IgD-negative memory B cell (primary cell): ENCODE data around the gene RIF1. TPM values are rescaled to one million over a fixed set of nuclear protein-coding genes. Genes with fewer than 3 reads are reported as not detected.

Source experiments
- H3K27ac Mint-ChIP-seq, 3 donors: one replicate each; pipeline ENCODE4 v1.8.0; 2020 to 2022; ENCODE audit warnings: mild to moderate bottlenecking in 3 of 3, mixed read lengths in 3 of 3, moderate library complexity in 1 of 3
- H3K27me3 Mint-ChIP-seq: one replicate; pipeline ENCODE4 v1.8.0; 2021; ENCODE audit warnings: mixed read lengths
- H3K36me3 Mint-ChIP-seq: one replicate; pipeline ENCODE4 v1.8.0; 2020; ENCODE audit warnings: mild to moderate bottlenecking, mixed read lengths
- H3K4me1 Mint-ChIP-seq, 3 donors: one replicate each; pipeline ENCODE4 v1.8.0; 2020 to 2022; ENCODE audit warnings: mixed read lengths in 3 of 3, mild to moderate bottlenecking in 1 of 3
- H3K4me3 Mint-ChIP-seq, 4 donors: one replicate each; pipeline ENCODE4 v1.8.0; 2020 to 2022; ENCODE audit warnings: mild to moderate bottlenecking in 4 of 4, mixed read lengths in 4 of 4, moderate library complexity in 3 of 4
- H3K9me3 Mint-ChIP-seq, 3 donors: one replicate each; pipeline ENCODE4 v1.8.0; 2020 to 2021; ENCODE audit warnings: mixed read lengths in 3 of 3, mild to moderate bottlenecking in 1 of 3
- polyA plus RNA-seq: library from polyadenylated mRNA; unstranded; fragments of 300-500 nt; fragmentation: Illumina TruSeq; gene quantifications from one replicate; pipeline ENCODE4 v1.2.3, GENCODE V29; 2021

RIF1 gene, protein sequence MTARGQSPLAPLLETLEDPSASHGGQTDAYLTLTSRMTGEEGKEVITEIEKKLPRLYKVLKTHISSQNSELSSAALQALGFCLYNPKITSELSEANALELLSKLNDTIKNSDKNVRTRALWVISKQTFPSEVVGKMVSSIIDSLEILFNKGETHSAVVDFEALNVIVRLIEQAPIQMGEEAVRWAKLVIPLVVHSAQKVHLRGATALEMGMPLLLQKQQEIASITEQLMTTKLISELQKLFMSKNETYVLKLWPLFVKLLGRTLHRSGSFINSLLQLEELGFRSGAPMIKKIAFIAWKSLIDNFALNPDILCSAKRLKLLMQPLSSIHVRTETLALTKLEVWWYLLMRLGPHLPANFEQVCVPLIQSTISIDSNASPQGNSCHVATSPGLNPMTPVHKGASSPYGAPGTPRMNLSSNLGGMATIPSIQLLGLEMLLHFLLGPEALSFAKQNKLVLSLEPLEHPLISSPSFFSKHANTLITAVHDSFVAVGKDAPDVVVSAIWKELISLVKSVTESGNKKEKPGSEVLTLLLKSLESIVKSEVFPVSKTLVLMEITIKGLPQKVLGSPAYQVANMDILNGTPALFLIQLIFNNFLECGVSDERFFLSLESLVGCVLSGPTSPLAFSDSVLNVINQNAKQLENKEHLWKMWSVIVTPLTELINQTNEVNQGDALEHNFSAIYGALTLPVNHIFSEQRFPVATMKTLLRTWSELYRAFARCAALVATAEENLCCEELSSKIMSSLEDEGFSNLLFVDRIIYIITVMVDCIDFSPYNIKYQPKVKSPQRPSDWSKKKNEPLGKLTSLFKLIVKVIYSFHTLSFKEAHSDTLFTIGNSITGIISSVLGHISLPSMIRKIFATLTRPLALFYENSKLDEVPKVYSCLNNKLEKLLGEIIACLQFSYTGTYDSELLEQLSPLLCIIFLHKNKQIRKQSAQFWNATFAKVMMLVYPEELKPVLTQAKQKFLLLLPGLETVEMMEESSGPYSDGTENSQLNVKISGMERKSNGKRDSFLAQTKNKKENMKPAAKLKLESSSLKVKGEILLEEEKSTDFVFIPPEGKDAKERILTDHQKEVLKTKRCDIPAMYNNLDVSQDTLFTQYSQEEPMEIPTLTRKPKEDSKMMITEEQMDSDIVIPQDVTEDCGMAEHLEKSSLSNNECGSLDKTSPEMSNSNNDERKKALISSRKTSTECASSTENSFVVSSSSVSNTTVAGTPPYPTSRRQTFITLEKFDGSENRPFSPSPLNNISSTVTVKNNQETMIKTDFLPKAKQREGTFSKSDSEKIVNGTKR (N-terminal part only)
- polyA plus RNA-seq, result 30.1 TPM

DNA sequence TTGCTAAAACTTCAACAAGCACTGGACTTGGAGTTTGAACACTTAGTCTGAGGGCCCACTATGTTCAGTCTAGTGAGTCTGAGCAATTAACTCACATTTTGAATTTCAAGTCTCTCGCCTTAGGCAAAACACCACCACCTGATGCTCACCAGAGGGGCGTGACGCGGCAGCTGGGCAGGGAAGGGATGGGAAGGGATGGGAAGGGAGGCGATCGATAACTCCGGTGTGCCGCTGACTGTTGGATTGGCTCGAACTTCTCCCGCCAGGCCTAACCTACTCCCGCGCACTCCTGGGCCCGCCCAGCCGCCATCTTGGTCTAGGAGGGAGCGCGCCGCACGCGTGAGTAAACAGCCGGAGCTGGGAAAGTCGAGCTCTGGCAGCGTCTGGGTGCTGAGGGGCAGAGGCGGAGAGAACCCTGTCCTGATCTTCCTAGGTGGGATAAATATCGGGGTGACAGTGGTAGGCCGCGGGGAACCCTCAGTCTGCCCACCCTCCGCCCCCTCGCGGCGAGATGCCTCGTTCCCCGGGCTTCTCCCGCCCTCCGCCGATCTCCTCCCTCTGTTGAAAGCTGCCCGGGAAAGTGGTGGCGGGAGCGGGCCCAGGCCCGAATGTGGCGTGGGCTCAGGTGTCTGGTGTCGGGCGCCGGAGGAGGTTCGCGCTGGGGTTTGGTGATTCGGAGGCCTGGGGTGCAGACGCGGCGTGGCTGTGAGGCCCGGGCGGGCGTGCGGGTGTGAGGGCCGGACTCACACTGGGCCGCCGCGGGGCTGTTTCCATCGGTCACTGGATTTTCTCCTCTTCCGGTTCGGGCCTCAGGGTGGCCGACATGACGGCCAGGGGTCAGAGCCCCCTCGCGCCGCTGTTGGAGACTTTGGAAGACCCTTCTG, at the start of gene RIF1:
Gene RIF1, plus strand, starts transcription at position 302 of the 884 bp plus-strand sequence. Its CDS starts 522 bp downstream, at position 824.
- Mint-ChIP-seq H3K9me3 (peaks cover 0 to 2% (median 0%) of the 10 kb centered on the region in 3 donors), H3K4me3 (peak within 1 kb of the TSS; percentile 98 to 100 (median 98)), H3K27ac (peak within 1 kb of the TSS; percentile 77 to 96 (median 94)), H3K4me1 (peaks cover 7 to 15% (median 14%) of the 10 kb centered on the region in 3 donors), H3K36me3 (no peaks in the 10 kb centered on the region), H3K27me3 (no peaks in the 10 kb centered on the region)

GRCh38 chr2:151361674-151362370, 47.9 kb upstream of the RIF1 start:
- Mint-ChIP-seq H3K9me3 (no peaks in the 10 kb centered on the region), H3K36me3 (no peaks in the 10 kb centered on the region), H3K4me3 (no peak overlapping the region), H3K4me1 (peaks cover 0 to 2% (median 1%) of the 10 kb centered on the region in 3 donors), H3K27ac (no peak overlapping the region), H3K27me3 (peaks cover 4% of the 10 kb centered on the region)

- Mint-ChIP-seq H3K4me3 (peak overlapping the region in 3 of 4 donors; percentile 28 to 73 (median 70)), H3K9me3 (no peaks in the 10 kb centered on the region), H3K4me1 (peaks cover 0 to 2% (median 1%) of the 10 kb centered on the region in 3 donors), H3K27me3 (peaks cover 4% of the 10 kb centered on the region), H3K36me3 (no peaks in the 10 kb centered on the region), H3K27ac (peak overlapping the region in 2 of 3 donors; percentile 23 to 59)
Measured at GRCh38 chr2:151363709-151364108, 46.0 kb upstream of the RIF1 start.

DNA sequence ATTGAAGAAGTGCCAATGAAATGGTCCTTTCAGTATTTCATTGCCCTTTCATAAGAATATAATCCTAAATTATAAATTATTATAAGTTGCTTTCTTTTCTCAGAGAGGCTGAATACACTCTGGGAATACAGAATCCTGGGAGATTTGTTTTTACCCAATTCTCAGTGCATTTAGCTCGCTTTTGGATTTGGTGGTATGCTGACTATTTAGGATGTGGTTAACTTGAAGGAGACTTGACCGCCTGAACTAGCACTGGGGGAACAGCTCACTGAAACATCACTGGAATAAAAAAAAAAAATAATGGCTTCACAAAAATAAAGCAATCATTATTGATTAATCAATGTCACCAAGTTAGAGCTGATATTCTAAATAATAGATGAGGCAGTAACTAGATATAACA, 42.1 kb upstream of the RIF1 start:
- peaks cover 2% of the 10 kb centered on the region for H3K27me3 Mint-ChIP-seq
- peaks cover 0 to 2% (median 1%) of the 10 kb centered on the region in 3 donors for H3K4me1 Mint-ChIP-seq
- no peak overlapping the region for H3K4me3 Mint-ChIP-seq
- no peak overlapping the region for H3K27ac Mint-ChIP-seq
- no peaks in the 10 kb centered on the region for H3K36me3 Mint-ChIP-seq
- peaks cover 0 to 1% (median 0%) of the 10 kb centered on the region in 3 donors for H3K9me3 Mint-ChIP-seq

DNA sequence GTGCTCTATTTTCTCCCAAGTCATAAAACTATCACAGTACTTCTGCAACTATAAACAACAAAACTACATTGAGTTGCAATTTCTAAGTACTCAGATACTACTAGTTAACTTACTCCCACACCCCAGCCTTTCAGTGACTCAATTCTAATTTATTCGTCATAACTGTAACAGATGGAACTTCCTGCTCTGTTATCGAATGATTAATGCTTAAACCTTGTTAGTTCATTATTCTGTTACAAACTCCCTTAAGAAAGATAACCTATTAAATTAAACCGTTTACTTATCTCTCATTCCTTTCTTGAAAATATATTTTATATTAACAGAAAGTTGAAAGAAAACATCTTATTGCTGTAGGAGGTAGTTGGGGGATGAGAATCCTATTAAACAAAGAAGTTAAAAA, 35.3 kb upstream of the RIF1 start:
- Mint-ChIP-seq H3K27me3 (peaks cover 1% of the 10 kb centered on the region), H3K36me3 (no peaks in the 10 kb centered on the region), H3K4me1 (peaks cover 0 to 3% (median 0%) of the 10 kb centered on the region in 3 donors), H3K9me3 (peaks cover 0 to 1% (median 0%) of the 10 kb centered on the region in 3 donors), H3K4me3 (no peak overlapping the region), H3K27ac (no peak overlapping the region)

DNA sequence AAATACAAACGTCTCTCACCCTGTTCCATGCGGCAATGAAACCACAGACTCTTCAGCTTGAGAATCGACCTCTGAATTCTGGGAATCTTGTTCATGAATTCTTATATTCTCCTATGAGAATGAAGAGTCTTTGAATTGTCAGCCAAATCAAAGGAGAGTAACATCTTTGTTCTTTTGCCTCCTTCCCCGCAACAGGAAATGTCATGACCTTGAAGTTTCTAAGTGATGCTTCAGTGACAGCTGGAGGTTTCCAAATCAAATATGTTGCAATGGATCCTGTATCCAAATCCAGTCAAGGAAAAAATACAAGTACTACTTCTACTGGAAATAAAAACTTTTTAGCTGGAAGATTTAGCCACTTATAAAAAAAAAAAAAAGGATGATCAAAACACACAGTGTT, 30.5 kb upstream of the RIF1 start:
- no peak overlapping the region for H3K4me3 Mint-ChIP-seq
- no peaks in the 10 kb centered on the region for H3K36me3 Mint-ChIP-seq
- no peak overlapping the region for H3K27ac Mint-ChIP-seq
- H3K9me3 Mint-ChIP-seq, result no peaks in the 10 kb centered on the region
- H3K27me3 Mint-ChIP-seq, result peaks cover 1% of the 10 kb centered on the region
- H3K4me1 Mint-ChIP-seq, result peaks cover 0 to 2% (median 1%) of the 10 kb centered on the region in 3 donors

DNA sequence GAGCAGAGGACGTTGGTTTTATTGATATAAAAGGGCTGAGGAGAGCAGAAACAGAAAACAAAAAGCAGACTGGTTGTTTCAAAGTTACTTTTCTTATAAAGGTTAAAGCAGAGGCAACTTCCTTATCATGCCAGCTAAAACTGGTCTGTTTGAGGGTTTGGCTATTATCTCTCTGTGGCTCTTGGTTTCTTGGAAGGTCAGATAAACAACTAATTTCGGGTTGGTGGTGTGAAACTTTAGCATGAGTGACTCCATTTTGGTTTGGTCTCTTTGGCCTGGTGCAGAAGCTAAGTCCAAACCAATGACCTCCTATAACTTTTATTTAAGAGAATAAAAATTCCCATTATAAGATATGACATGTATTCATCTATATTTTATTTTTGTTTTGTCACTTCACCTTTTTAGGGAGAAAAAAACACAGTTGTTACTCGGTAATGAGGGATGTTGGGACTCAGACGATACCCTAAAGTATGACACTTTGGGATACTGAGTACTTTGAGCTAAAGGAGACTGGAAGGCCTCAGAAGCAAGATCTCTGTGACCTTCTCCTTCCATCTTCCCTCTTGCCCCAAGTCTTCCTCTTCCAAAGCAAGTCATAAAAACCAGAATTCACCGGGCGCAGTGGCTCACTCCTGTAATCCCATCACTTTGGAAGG, 29.0 kb upstream of the RIF1 start:
- H3K4me3 Mint-ChIP-seq, result no peak overlapping the region
- no peaks in the 10 kb centered on the region for H3K27me3 Mint-ChIP-seq
- H3K4me1 Mint-ChIP-seq, result peaks cover 0 to 2% (median 0%) of the 10 kb centered on the region in 3 donors
- no peaks in the 10 kb centered on the region for H3K9me3 Mint-ChIP-seq
- H3K36me3 Mint-ChIP-seq, result no peaks in the 10 kb centered on the region
- H3K27ac Mint-ChIP-seq, result no peak overlapping the region

DNA sequence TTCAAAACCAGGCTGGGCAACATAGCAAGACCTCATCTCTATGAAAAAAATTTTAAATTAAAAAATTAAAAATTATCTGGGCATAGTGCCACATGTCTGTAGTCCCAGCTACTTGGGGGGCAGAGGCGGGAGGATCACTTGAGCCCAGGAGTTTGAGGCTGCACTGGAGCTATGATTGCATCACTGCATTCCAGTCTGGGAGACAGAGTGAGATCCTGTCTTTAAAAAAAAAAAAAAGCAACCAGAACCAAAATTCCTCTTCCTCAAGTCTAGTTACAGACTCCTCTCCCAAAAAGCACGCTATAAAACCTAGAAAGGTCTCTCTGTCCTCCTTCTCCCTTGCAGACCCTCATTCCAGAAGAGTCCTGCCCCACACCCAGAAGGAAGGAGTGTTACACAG, 28.4 kb upstream of the RIF1 start:
- H3K4me3 Mint-ChIP-seq, result no peak overlapping the region
- H3K4me1 Mint-ChIP-seq, result peaks cover 0 to 2% (median 0%) of the 10 kb centered on the region in 3 donors
- no peaks in the 10 kb centered on the region for H3K27me3 Mint-ChIP-seq
- no peaks in the 10 kb centered on the region for H3K9me3 Mint-ChIP-seq
- no peak overlapping the region for H3K27ac Mint-ChIP-seq
- H3K36me3 Mint-ChIP-seq, result no peaks in the 10 kb centered on the region

DNA sequence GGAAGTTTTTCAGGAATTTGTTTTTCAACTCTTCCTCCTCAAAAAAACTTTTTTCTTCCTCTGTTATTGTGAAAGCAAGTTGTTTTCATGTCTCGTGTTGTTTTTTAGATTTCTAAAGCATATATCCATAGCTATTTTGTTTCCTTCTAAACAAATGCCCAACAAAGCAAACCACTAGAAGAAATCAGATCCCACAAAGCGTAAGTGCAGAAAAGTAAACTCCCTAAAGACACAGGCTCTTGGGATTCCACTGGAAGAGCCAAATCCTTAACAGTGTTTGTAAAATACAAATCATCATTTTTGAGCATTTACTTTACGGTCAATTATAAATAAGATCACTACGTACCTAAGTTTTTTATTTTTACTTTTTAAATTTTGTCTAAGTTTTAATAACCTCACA, 21.7 kb upstream of the RIF1 start:
- H3K27ac Mint-ChIP-seq, result no peak overlapping the region
- H3K4me1 Mint-ChIP-seq, result no peaks in the 10 kb centered on the region
- no peak overlapping the region for H3K4me3 Mint-ChIP-seq
- H3K9me3 Mint-ChIP-seq, result peaks cover 0 to 4% (median 3%) of the 10 kb centered on the region in 3 donors
- H3K36me3 Mint-ChIP-seq, result peaks cover 3% of the 10 kb centered on the region
- peaks cover 2% of the 10 kb centered on the region for H3K27me3 Mint-ChIP-seq

- Mint-ChIP-seq H3K9me3 (peaks cover 3 to 8% (median 7%) of the 10 kb centered on the region in 3 donors), H3K36me3 (peaks cover 3% of the 10 kb centered on the region), H3K4me3 (no peak overlapping the region), H3K27ac (no peak overlapping the region), H3K4me1 (no peaks in the 10 kb centered on the region), H3K27me3 (peaks cover 2% of the 10 kb centered on the region)
Measured at GRCh38 chr2:151391436-151391835, 18.3 kb upstream of the RIF1 start.

GRCh38 chr2:151394509-151394908, 15.2 kb upstream of the RIF1 start:
- peaks cover 3 to 8% (median 7%) of the 10 kb centered on the region in 3 donors for H3K9me3 Mint-ChIP-seq
- H3K27me3 Mint-ChIP-seq, result peaks cover 5% of the 10 kb centered on the region
- no peaks in the 10 kb centered on the region for H3K36me3 Mint-ChIP-seq
- H3K27ac Mint-ChIP-seq, result no peak overlapping the region
- no peaks in the 10 kb centered on the region for H3K4me1 Mint-ChIP-seq
- no peak overlapping the region for H3K4me3 Mint-ChIP-seq

DNA sequence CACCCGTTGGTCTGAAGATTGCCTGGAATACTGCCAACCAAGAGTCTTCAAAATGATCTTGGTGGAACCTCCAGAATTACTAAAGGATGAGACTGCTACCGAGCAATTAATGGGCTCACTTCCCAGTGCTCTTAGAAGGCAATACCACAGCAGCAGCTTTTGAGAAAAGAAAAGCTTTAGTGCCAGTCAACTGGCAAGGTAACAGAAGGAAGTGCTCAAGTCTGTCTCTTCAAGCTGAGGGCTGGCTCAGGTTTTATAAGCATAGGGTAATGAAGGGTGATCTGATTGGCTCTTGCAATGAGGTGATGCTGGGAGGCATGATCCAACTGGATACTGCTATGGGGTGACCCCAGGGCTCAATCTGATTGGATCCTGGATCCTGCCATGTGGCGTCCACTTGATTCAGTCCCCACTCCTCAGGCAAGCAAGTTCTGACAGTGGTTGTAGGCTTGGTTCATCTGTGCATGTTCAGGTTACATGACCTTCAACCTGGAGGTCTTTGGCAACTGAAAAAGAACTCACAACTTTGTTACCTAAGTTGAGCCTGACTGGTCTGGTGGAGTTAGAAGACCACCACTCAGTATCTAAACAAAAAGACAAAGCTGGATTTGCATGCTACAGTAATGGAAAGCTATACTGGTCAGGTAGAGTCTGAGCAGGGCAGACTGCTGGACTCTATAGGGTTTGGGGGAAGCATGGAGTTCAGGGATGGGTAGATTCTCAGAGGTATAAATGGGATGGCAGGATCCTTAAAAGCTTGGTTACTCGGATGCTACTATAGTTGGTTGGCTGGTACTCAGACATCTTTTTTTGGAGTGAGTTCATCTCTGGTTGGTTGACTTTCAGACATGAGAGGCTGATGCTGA, 14.0 kb upstream of the RIF1 start:
- peaks cover 3 to 6% (median 4%) of the 10 kb centered on the region in 3 donors for H3K9me3 Mint-ChIP-seq
- H3K4me1 Mint-ChIP-seq, result no peaks in the 10 kb centered on the region
- no peaks in the 10 kb centered on the region for H3K36me3 Mint-ChIP-seq
- H3K4me3 Mint-ChIP-seq, result no peak overlapping the region
- peaks cover 3% of the 10 kb centered on the region for H3K27me3 Mint-ChIP-seq
- no peak overlapping the region for H3K27ac Mint-ChIP-seq
